ENCODE measurements around the gene FAM184A. TPM values are rescaled to one million over a fixed set of nuclear protein-coding genes. Genes with fewer than 3 reads are reported as not detected.

FAM184A gene
- total RNA-seq, 1 experiment from 2014 or later = 8.7 TPM

DNA sequence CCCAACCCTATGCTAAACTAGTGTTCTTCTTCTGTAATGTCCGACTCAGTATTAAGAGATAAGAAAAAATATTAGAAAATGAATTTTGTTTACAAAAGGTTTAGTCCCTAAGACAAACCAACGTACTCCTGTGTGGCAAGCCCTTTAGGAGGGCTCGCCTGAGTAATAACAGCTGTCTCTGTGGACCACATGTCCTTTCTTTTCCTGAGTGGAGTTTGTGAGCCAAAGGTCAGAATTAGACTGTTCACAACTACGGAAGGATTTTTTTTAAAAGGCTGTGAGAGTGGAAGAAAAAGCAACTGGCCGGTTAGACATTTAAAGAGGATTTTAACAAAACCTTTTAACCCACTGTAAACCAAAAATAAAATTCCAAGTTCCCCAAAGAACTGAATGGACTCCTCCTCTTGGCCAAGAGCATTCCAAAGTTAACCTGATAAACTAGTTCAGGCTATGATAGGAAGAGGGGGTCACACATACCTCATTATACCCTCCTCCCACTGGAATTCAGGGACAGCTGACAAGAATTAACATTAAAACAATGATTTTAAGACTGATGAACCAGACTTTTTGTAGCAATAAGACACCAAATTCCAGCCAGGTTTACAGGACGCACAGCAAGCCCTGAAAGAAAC is 43.5 kb downstream of the FAM184A start:
- H3K9me3 ChIP-seq (ENCODE audit: control insufficient read depth, insufficient read depth, low read depth, low read length) = no peaks in the 10 kb centered on the region
- H3K27ac ChIP-seq (ENCODE audit: low read length) = no peak overlapping the region
- no peaks in the 10 kb centered on the region for H3K4me1 ChIP-seq (ENCODE audit: control insufficient read depth, insufficient read depth, low read length)
- no peaks in the 10 kb centered on the region; the same call in 1 of the 2 replicates for H3K36me3 ChIP-seq (ENCODE audit: control insufficient read depth, insufficient read depth, low read length)
- POLR2A ChIA-PET = no interaction called here
- TF ChIP-seq, protein P1, sequence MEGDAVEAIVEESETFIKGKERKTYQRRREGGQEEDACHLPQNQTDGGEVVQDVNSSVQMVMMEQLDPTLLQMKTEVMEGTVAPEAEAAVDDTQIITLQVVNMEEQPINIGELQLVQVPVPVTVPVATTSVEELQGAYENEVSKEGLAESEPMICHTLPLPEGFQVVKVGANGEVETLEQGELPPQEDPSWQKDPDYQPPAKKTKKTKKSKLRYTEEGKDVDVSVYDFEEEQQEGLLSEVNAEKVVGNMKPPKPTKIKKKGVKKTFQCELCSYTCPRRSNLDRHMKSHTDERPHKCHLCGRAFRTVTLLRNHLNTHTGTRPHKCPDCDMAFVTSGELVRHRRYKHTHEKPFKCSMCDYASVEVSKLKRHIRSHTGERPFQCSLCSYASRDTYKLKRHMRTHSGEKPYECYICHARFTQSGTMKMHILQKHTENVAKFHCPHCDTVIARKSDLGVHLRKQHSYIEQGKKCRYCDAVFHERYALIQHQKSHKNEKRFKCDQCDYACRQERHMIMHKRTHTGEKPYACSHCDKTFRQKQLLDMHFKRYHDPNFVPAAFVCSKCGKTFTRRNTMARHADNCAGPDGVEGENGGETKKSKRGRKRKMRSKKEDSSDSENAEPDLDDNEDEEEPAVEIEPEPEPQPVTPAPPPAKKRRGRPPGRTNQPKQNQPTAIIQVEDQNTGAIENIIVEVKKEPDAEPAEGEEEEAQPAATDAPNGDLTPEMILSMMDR (IDR thresholded peaks at IDR 0.05) = no peak
- TF ChIP-seq SIN3A (IDR thresholded peaks at IDR 0.05; ENCODE audit: borderline replicate concordance, insufficient read depth, low read depth, low read length) = no peak
- TF ChIP-seq, protein P2, sequence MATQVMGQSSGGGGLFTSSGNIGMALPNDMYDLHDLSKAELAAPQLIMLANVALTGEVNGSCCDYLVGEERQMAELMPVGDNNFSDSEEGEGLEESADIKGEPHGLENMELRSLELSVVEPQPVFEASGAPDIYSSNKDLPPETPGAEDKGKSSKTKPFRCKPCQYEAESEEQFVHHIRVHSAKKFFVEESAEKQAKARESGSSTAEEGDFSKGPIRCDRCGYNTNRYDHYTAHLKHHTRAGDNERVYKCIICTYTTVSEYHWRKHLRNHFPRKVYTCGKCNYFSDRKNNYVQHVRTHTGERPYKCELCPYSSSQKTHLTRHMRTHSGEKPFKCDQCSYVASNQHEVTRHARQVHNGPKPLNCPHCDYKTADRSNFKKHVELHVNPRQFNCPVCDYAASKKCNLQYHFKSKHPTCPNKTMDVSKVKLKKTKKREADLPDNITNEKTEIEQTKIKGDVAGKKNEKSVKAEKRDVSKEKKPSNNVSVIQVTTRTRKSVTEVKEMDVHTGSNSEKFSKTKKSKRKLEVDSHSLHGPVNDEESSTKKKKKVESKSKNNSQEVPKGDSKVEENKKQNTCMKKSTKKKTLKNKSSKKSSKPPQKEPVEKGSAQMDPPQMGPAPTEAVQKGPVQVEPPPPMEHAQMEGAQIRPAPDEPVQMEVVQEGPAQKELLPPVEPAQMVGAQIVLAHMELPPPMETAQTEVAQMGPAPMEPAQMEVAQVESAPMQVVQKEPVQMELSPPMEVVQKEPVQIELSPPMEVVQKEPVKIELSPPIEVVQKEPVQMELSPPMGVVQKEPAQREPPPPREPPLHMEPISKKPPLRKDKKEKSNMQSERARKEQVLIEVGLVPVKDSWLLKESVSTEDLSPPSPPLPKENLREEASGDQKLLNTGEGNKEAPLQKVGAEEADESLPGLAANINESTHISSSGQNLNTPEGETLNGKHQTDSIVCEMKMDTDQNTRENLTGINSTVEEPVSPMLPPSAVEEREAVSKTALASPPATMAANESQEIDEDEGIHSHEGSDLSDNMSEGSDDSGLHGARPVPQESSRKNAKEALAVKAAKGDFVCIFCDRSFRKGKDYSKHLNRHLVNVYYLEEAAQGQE (IDR thresholded peaks at IDR 0.05; ENCODE audit: insufficient read depth in 1 of 2, low read depth in 2 of 2, low read length in 1 of 2) = no peak
- DNase-seq (ENCODE audit: low read depth, low spot score) = no peak
- ATAC-seq = no peak
- intact Hi-C loops (cut with micrococcal nuclease; ENCODE audit: unreplicated experiment) = no loop called here
- CTCF ChIA-PET = interaction anchor here (0.6 kb wide), 1 partner anchor 76 kb away, joined by 4 read pairs; no protein-coding TSS in a partner anchor
- H3K27me3 ChIP-seq (ENCODE audit: control insufficient read depth, insufficient read depth, low read length) = no peaks in the 10 kb centered on the region
- in situ Hi-C loops (cut with HindIII; ENCODE audit: low pct_unique_long_range_greater_than_20kb, low sequenced_read_pairs) = no loop called here
- H3K4me3 ChIP-seq (ENCODE audit: low read depth in 2 of 2, low read length in 2 of 2) = no peak overlapping the region
- no TSS peak for BruUV-seq (replicated peaks)

GRCh38 chr6:119032428-119032827 is 46.0 kb downstream of the FAM184A start:
- ATAC-seq (no peak), DNase-seq (ENCODE audit: low read depth, low spot score) (no peak)
- intact Hi-C loops (cut with micrococcal nuclease; ENCODE audit: unreplicated experiment) (no loop called here), in situ Hi-C loops (cut with HindIII; ENCODE audit: low pct_unique_long_range_greater_than_20kb, low sequenced_read_pairs) (no loop called here)
- no peaks in the 10 kb centered on the region for H3K9me3 ChIP-seq (ENCODE audit: control insufficient read depth, insufficient read depth, low read depth, low read length)
- CTCF ChIA-PET = no interaction called here
- TF ChIP-seq TCF7L2 (IDR thresholded peaks at IDR 0.05; ENCODE audit: low read depth, low read length) (no peak), SIN3A (IDR thresholded peaks at IDR 0.05; ENCODE audit: borderline replicate concordance, insufficient read depth, low read depth, low read length) (no peak), POLR2AphosphoS5 (IDR thresholded peaks at IDR 0.05; ENCODE audit: low read depth, low read length) (no peak)
- TF ChIP-seq, protein P1 (IDR thresholded peaks at IDR 0.05) = no peak
- TF ChIP-seq, protein P2 (IDR thresholded peaks at IDR 0.05; ENCODE audit: insufficient read depth in 1 of 2, low read depth in 2 of 2, low read length in 1 of 2) = no peak
- POLR2A ChIA-PET = no interaction called here
- no TSS peak for BruUV-seq (replicated peaks)
- no peak overlapping the region for H3K27ac ChIP-seq (ENCODE audit: low read length)
- no peaks in the 10 kb centered on the region for H3K4me1 ChIP-seq (ENCODE audit: control insufficient read depth, insufficient read depth, low read length)
- H3K27me3 ChIP-seq (ENCODE audit: control insufficient read depth, insufficient read depth, low read length) = no peaks in the 10 kb centered on the region
- no peaks in the 10 kb centered on the region; the same call in 1 of the 2 replicates for H3K36me3 ChIP-seq (ENCODE audit: control insufficient read depth, insufficient read depth, low read length)
- H3K4me3 ChIP-seq (ENCODE audit: low read depth in 2 of 2, low read length in 2 of 2) = no peak overlapping the region
